K562 (cell line): ENCODE data around the gene CARD11. TPM values are rescaled to one million over a fixed set of nuclear protein-coding genes. Genes with fewer than 3 reads are reported as not detected.

Source experiments
- ATAC-seq: fragments of 200-7000 bp; cut with Tn5 transposase; 3 replicates; pipeline ENCODE4 v1.9.1; 2020; ENCODE audit warnings: moderate library complexity
- BruUV-seq: library from RNA; stranded (reverse); fragments of 400-500 nt; replicated peaks from 2 replicates; lab custom pipeline; 2021; lab: Mats Ljungman, UMichigan
- CTCF ChIA-PET: fragments of 300-600 bp; formaldehyde crosslinking; extraction: SDS; loops from one replicate; lab custom pipeline; 2021; ENCODE audit warnings: low intra/inter-chr PET ratio; lab: Yijun Ruan, JAX
- POLR2A ChIA-PET: fragments of 300-600, 350-650 bp; sonication (Branson Sonifier 250); formaldehyde crosslinking; extraction: SDS; loops from one replicate; lab custom pipeline; 2021; ENCODE audit warnings: antibody characterized with exemption, inconsistent platforms; lab: Yijun Ruan, JAX
- DNase-seq, 4 experiments: peaks; one replicate each; pipeline versions ENCODE4 v3.0.0 to v3.0.0-alpha.2; 2011 to 2018; ENCODE audit warnings: low spot score in 3 of 4, mixed read lengths in 3 of 4; ENCODE audit errors: extremely low read depth in 1 of 4
- FAIRE-seq: peaks from 2 replicates; lab custom pipeline; 2011; peaks lifted over from hg19 to GRCh38; lab: Jason Lieb, UNC
- H2AFZ ChIP-seq: 2 replicates; pipeline ENCODE4 v1.6.0; 2011; ENCODE audit warnings: low read depth, low read length, control low read depth, inconsistent platforms
- H3K27ac ChIP-seq: fragments of 200-600 bp; 3 replicates; pipeline ENCODE4 v1.8.0; 2011; ENCODE audit warnings: low read depth, mild to moderate bottlenecking, control low read depth, inconsistent platforms, low read length, moderate library complexity, mixed read lengths; ENCODE audit errors: extremely low read depth
- H3K27me3 ChIP-seq, 2 experiments: fragments of 300-600 bp in 1 of 2; 2 replicates in 1 of 2; 3 replicates in 1 of 2; pipeline versions ENCODE4 v1.6.0 to v1.8.0; 2011; ENCODE audit warnings: inconsistent platforms in 2 of 2, low read length in 2 of 2, mild to moderate bottlenecking in 1 of 2, mixed read lengths in 1 of 2, moderate library complexity in 1 of 2; ENCODE audit not compliant: control insufficient read depth in 2 of 2, insufficient read depth in 2 of 2
- H3K36me3 ChIP-seq: fragments of 300-600 bp; 3 replicates; pipeline ENCODE4 v1.8.0; 2011; ENCODE audit warnings: mild to moderate bottlenecking, low read length, inconsistent platforms; ENCODE audit not compliant: control insufficient read depth, insufficient read depth
- H3K4me1 ChIP-seq, 2 experiments: fragments of 200-600 bp in 1 of 2; replicated peaks in 1 of 2; 2 replicates in 1 of 2; 3 replicates in 1 of 2; pipeline versions ENCODE4 v1.5.1 to v1.8.0; 2011; ENCODE audit warnings: inconsistent platforms in 2 of 2, low read length in 2 of 2, mild to moderate bottlenecking in 1 of 2, mixed read lengths in 1 of 2, moderate library complexity in 1 of 2; ENCODE audit not compliant: control insufficient read depth in 2 of 2, insufficient read depth in 2 of 2
- H3K4me2 ChIP-seq: 2 replicates; pipeline ENCODE4 v1.6.1; 2011; ENCODE audit warnings: low read length, control low read depth, inconsistent platforms, mixed read lengths; ENCODE audit not compliant: insufficient read depth
- H3K4me3 ChIP-seq: fragments of 200-600 bp; sonication (generic), shearing (Covaris generic); 2 replicates; pipeline ENCODE4 v1.5.1; 2016; ENCODE audit warnings: control low read depth, inconsistent platforms
- H3K79me2 ChIP-seq: fragments of 200-600 bp; 3 replicates; pipeline ENCODE4 v1.8.0; 2011; ENCODE audit warnings: low read length, inconsistent platforms; ENCODE audit not compliant: control insufficient read depth, insufficient read depth
- H3K9ac ChIP-seq, 2 experiments: 2 replicates each; pipeline versions ENCODE4 v1.6.0 to v1.6.1; 2011; ENCODE audit warnings: low read depth in 2 of 2, low read length in 2 of 2, control low read depth in 1 of 2, inconsistent platforms in 1 of 2, mild to moderate bottlenecking in 1 of 2, mixed read lengths in 1 of 2; ENCODE audit not compliant: insufficient read depth in 1 of 2
- H3K9me1 ChIP-seq: one replicate; pipeline ENCODE4 v1.6.0; 2011; ENCODE audit warnings: inconsistent platforms, mild to moderate bottlenecking, low read length, moderate library complexity; ENCODE audit not compliant: control insufficient read depth, insufficient read depth
- H3K9me3 ChIP-seq: replicated peaks from 2 replicates; pipeline ENCODE4 v1.5.1; 2011; ENCODE audit warnings: low read depth, low read length, inconsistent platforms; ENCODE audit not compliant: control insufficient read depth, insufficient read depth
- H4K20me1 ChIP-seq: replicated peaks from 2 replicates; pipeline ENCODE4 v1.6.1; 2011; ENCODE audit warnings: low read length, inconsistent platforms, mixed read lengths; ENCODE audit not compliant: control insufficient read depth, insufficient read depth
- BACH1 ChIP-seq: fragments of 200-800 bp; sonication (Bioruptor generic); IDR thresholded peaks from 2 replicates; pipeline ENCODE4 v1.6.1; 2016; ENCODE audit warnings: missing genetic modification characterization, missing compliant biosample characterization
- CCAR2 ChIP-seq: fragments of 200-400 bp; formaldehyde crosslinking; IDR thresholded peaks from 2 replicates; pipeline ENCODE4 v1.6.1; 2017; ENCODE audit warnings: mild to moderate bottlenecking, low read depth, low read length
- HOXB6 ChIP-seq: fragments of 250-450 bp; sonication (Bioruptor Pico); IDR thresholded peaks from 2 replicates; pipeline ENCODE4 v1.5.1; 2022; ENCODE audit warnings: mild to moderate bottlenecking, borderline replicate concordance
- L3MBTL2 ChIP-seq: fragments of 450-650 bp; IDR thresholded peaks from 2 replicates; pipeline ENCODE4 v1.6.1; 2016; ENCODE audit warnings: mild to moderate bottlenecking, moderate library complexity
- MAFG ChIP-seq: fragments of 450-650 bp; conservative IDR thresholded peaks from 2 replicates; pipeline ENCODE4 v1.6.1; 2016; ENCODE audit warnings: missing genetic modification characterization, missing compliant biosample characterization
- MTA3 ChIP-seq: fragments of 450-650 bp; formaldehyde crosslinking; IDR thresholded peaks from 2 replicates; pipeline ENCODE4 v1.6.1; 2017; ENCODE audit warnings: mild to moderate bottlenecking, borderline replicate concordance
- PRPF4 ChIP-seq: fragments of 200-400 bp; formaldehyde crosslinking; IDR thresholded peaks from one replicate; pipeline ENCODE4 v1.6.1; 2017; ENCODE audit warnings: low read length, low read depth, mild to moderate bottlenecking; ENCODE audit not compliant: insufficient read depth, poor library complexity, severe bottlenecking
- SP1 ChIP-seq: sonication (generic); formaldehyde crosslinking; IDR thresholded peaks from 2 replicates; pipeline ENCODE4 v1.8.1; 2022; ENCODE audit warnings: mild to moderate bottlenecking, missing genetic modification reagents
- TRIM24 ChIP-seq, 2 experiments: fragments of 450-650 bp; IDR thresholded peaks; 2 replicates each; pipeline ENCODE4 v1.6.1; 2016
- U2AF2 ChIP-seq: fragments of 200-400 bp; formaldehyde crosslinking; optimal IDR thresholded peaks from 2 replicates; pipeline ENCODE3; 2017; ENCODE audit warnings: low read depth, mild to moderate bottlenecking, low read length
- ZNF12 ChIP-seq: sonication (generic); formaldehyde crosslinking; IDR thresholded peaks from 2 replicates; pipeline ENCODE4 v1.4.0; 2020; ENCODE audit warnings: mild to moderate bottlenecking, missing genetic modification reagents
- ZNF146 ChIP-seq: IDR thresholded peaks from one replicate; pipeline ENCODE4 v1.6.1; 2018; ENCODE audit warnings: missing compliant biosample characterization; ENCODE audit not compliant: unreplicated experiment
- ZNF695 ChIP-seq: fragments of 450-650 bp; formaldehyde crosslinking; IDR thresholded peaks from 2 replicates; pipeline ENCODE4 v1.4.0; 2020; ENCODE audit warnings: mild to moderate bottlenecking, moderate library complexity
- WGBS: fragments of 100-300 bp; shearing (Covaris generic); methylation state at CpG from one replicate; pipeline ENCODE4 v1.1.6; 2016; ENCODE audit warnings: low coverage, mixed read lengths; ENCODE audit not compliant: insufficient coverage; ENCODE audit errors: missing lambda C conversion rate; 5-methylcytosine and 5-hydroxymethylcytosine counted together
- in situ Hi-C: fragments of 300-500 bp; cut with MboI; formaldehyde crosslinking; loops from 4 replicates; pipeline ENCODE4 v1.15.0; 2018; ENCODE audit warnings: inconsistent platforms, mixed read lengths
- intact Hi-C: fragments of 100-400 bp; cut with micrococcal nuclease; formaldehyde crosslinking; loops from 2 replicates; pipeline ENCODE4 v1.14.2; 2022
- polyA plus RNA-seq, 8 experiments: library from polyadenylated mRNA; depleted of rRNA in 4 of 8; stranded (reverse) in 5 of 8; unstranded in 3 of 8; fragments of >200 nt; fragmentation: Nextera tagmentation in 2 of 8; fragmentation: Illumina TruSeq in 1 of 8; extraction: Ambion mirVana in 2 of 8; extraction: Trizol in 1 of 8; gene quantifications; 2 replicates each; pipeline versions ENCODE4 v1.2.1 to v1.2.3, GENCODE V29; 2011 to 2014; ENCODE audit warnings: inconsistent platforms in 1 of 8, missing spikeins in 1 of 8
- total RNA-seq, 7 experiments: library from RNA; depleted of rRNA in 6 of 7; stranded (reverse); fragments of >200 nt in 6 of 7; fragmentation: Illumina TruSeq in 2 of 7; extraction: Trizol in 2 of 7; gene quantifications; 2 replicates each; pipeline versions ENCODE4 v1.2.1 to v1.2.3, GENCODE V29; 2011 to 2021; ENCODE audit warnings: low replicate concordance in 1 of 7
- TF ChIP-seq, protein P1 (sequence below): fragments of 200-800 bp; sonication (Bioruptor generic); IDR thresholded peaks from 2 replicates; pipeline ENCODE4 v1.6.1; 2017; ENCODE audit warnings: missing genetic modification characterization, missing compliant biosample characterization

The CARD11 gene
- total and polyA plus RNA-seq, 9 of the 15 experiments (the other 6 are each of a cell fraction or from before 2014, with no cell fraction given) = 0.07 to 12.8 (median 5.7) TPM

DNA sequence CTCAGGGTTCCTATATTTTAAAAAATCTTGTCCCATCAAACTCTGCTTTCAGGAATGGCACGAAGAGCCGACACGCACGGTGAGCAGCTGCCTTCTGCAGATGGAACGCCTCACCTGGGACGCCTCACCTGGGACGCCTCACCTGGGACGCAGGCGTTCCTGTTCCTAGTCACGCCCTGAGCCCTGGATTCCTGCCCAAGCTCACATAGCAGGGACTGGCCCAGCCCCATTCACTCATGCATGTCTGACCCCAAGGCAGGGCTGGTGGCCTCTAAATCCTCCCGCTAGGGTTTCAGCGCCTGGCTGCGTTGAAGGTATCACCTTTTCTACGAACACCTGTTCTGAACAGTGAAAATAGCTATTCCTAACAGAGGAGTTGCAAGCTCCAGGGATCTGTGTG lies 49.8 kb downstream of the CARD11 start:
- Histone ChIP-seq H4K20me1 (no peaks in the 10 kb centered on the region), H3K9me3 (no peaks in the 10 kb centered on the region), H3K36me3 (no peaks in the 10 kb centered on the region), H3K4me1 (peaks cover under 1 to 3% of the 10 kb centered on the region in 2 experiments; a peak in 4 of 5 replicates), H3K9ac (no peak overlapping the region), H3K27me3 (no peaks in the 10 kb centered on the region), H3K9me1 (no peaks in the 10 kb centered on the region), H3K79me2 (no peaks in the 10 kb centered on the region), H3K4me3 (no peak overlapping the region), H3K27ac (no peak overlapping the region), H3K4me2 (no peak overlapping the region), H2AFZ (no peak overlapping the region)
- intact Hi-C loops = no loop called here
- in situ Hi-C loops = no loop called here
- TF ChIP-seq CCAR2 (no peak), U2AF2 (no peak)
- 84% methylated on average over 11 of the region's 14 CpGs for WGBS
- no peak for ATAC-seq
- FAIRE-seq = no peak
- POLR2A ChIA-PET = interaction anchor here (0.6 to 1.1 kb wide), 3 partner anchors 9 to 89 kb away, joined by 3 to 4 read pairs (median 3); no protein-coding TSS in a partner anchor
- BruUV-seq = no TSS peak
- CTCF ChIA-PET = no interaction called here
- DNase-seq = no peak

DNA sequence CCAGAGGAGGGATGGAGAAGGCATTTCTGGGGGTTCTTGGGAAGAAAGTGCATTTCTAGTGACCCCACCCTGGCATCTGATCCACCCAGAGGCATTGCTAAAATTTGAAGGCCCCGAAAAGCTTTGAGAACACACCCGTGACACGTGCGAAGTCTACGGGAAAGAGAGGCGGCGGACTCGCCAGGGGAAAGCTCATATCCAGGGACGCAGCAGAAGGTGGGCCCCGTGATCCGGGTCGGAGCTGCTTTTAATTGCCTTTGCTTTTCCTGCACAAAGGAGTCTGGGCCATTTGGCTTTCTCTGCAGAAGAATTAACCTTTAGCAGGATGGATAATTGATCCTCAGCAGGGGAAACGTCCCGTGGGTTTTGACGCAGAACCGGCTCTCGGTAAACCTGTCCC lies 50.3 kb downstream of the CARD11 start:
- FAIRE-seq = no peak
- no peak overlapping the region for H3K9ac ChIP-seq
- ChIA-PET CTCF (no interaction called here), POLR2A (interaction anchor here (0.6 to 1.1 kb wide), 3 partner anchors 9 to 89 kb away, joined by 3 to 4 read pairs (median 3); no protein-coding TSS in a partner anchor)
- H3K4me2 ChIP-seq = no peak overlapping the region
- no peak for ATAC-seq
- no peak overlapping the region for H2AFZ ChIP-seq
- in situ Hi-C loops = no loop called here
- no peaks in the 10 kb centered on the region; a peak in 1 of 5 replicates for H3K4me1 ChIP-seq
- no peaks in the 10 kb centered on the region for H3K79me2 ChIP-seq
- no peaks in the 10 kb centered on the region for H3K27me3 ChIP-seq
- no peak overlapping the region for H3K4me3 ChIP-seq
- intact Hi-C loops = no loop called here
- H3K9me1 ChIP-seq = no peaks in the 10 kb centered on the region
- no TSS peak for BruUV-seq
- no peak overlapping the region for H3K27ac ChIP-seq
- H4K20me1 ChIP-seq = no peaks in the 10 kb centered on the region
- no peak for DNase-seq
- no peaks in the 10 kb centered on the region for H3K36me3 ChIP-seq
- no peaks in the 10 kb centered on the region for H3K9me3 ChIP-seq
- WGBS = 59% methylated on average over 14 of the region's 17 CpGs
- no peak for TF ChIP-seq MTA3
- no peak for TF ChIP-seq ZNF12 (CRISPR knock-in tag)
- no peak for TF ChIP-seq L3MBTL2
- TF ChIP-seq BACH1 (tag) = no peak
- TF ChIP-seq PRPF4 = no peak
- no peak for TF ChIP-seq SP1
- TF ChIP-seq HOXB6 (CRISPR knock-in tag) = no peak
- no peak for TF ChIP-seq ZNF695 (CRISPR knock-in tag)
- TF ChIP-seq MAFG = no peak
- no peak for TF ChIP-seq U2AF2
- no peak for TF ChIP-seq ZNF146 (CRISPR knock-in tag)
- no peak for TF ChIP-seq TRIM24 (IDR thresholded peaks at IDR 0.05)
- TF ChIP-seq, protein P1, sequence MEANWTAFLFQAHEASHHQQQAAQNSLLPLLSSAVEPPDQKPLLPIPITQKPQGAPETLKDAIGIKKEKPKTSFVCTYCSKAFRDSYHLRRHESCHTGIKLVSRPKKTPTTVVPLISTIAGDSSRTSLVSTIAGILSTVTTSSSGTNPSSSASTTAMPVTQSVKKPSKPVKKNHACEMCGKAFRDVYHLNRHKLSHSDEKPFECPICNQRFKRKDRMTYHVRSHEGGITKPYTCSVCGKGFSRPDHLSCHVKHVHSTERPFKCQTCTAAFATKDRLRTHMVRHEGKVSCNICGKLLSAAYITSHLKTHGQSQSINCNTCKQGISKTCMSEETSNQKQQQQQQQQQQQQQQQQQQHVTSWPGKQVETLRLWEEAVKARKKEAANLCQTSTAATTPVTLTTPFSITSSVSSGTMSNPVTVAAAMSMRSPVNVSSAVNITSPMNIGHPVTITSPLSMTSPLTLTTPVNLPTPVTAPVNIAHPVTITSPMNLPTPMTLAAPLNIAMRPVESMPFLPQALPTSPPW = no peak
